SU-DHL-6 (cell line): ENCODE results near the gene RFX1.

Source experiments
- EZH2phosphoT487 ChIP-seq: fragments of 200-600 bp; sonication (generic), shearing (Covaris generic); conservative IDR thresholded peaks from 2 replicates; pipeline ENCODE4 v1.6.1; 2018; ENCODE audit warnings: mild to moderate bottlenecking, antibody characterized with exemption, low read length, moderate library complexity, mixed read lengths
- TF ChIP-seq, protein P1 (sequence below): fragments of 200-600 bp; sonication (generic); IDR thresholded peaks from one replicate; pipeline ENCODE4 v1.5.1; 2017; ENCODE audit warnings: antibody characterized with exemption, mild to moderate bottlenecking, low read length, moderate library complexity; ENCODE audit not compliant: insufficient read depth, poor library complexity, severe bottlenecking

DNA sequence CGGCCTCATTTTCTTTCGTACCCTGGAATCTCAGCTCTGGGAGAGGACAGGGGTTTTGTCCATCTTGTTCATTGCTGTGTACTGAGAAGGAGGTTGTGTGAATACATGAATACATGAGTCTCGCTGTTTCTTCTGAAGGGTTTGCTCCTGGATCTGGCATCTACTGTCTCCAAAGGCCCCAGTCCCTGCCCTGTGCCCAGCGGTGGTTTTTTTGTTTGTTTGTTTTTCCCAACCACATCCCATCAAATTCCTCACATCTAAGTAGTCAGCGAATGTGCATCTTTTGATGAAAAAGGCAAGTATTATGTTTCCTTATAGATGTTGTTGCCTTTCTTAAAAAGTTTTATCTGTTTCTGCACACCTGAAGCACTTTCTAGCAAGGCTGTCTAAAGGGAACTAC lies 41.3 kb downstream of the RFX1 start:
- TF ChIP-seq, protein P1, sequence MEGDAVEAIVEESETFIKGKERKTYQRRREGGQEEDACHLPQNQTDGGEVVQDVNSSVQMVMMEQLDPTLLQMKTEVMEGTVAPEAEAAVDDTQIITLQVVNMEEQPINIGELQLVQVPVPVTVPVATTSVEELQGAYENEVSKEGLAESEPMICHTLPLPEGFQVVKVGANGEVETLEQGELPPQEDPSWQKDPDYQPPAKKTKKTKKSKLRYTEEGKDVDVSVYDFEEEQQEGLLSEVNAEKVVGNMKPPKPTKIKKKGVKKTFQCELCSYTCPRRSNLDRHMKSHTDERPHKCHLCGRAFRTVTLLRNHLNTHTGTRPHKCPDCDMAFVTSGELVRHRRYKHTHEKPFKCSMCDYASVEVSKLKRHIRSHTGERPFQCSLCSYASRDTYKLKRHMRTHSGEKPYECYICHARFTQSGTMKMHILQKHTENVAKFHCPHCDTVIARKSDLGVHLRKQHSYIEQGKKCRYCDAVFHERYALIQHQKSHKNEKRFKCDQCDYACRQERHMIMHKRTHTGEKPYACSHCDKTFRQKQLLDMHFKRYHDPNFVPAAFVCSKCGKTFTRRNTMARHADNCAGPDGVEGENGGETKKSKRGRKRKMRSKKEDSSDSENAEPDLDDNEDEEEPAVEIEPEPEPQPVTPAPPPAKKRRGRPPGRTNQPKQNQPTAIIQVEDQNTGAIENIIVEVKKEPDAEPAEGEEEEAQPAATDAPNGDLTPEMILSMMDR, result no peak
- no peak for TF ChIP-seq EZH2phosphoT487
